ENCODE results near the gene TSR3.

Gene TSR3

DNA sequence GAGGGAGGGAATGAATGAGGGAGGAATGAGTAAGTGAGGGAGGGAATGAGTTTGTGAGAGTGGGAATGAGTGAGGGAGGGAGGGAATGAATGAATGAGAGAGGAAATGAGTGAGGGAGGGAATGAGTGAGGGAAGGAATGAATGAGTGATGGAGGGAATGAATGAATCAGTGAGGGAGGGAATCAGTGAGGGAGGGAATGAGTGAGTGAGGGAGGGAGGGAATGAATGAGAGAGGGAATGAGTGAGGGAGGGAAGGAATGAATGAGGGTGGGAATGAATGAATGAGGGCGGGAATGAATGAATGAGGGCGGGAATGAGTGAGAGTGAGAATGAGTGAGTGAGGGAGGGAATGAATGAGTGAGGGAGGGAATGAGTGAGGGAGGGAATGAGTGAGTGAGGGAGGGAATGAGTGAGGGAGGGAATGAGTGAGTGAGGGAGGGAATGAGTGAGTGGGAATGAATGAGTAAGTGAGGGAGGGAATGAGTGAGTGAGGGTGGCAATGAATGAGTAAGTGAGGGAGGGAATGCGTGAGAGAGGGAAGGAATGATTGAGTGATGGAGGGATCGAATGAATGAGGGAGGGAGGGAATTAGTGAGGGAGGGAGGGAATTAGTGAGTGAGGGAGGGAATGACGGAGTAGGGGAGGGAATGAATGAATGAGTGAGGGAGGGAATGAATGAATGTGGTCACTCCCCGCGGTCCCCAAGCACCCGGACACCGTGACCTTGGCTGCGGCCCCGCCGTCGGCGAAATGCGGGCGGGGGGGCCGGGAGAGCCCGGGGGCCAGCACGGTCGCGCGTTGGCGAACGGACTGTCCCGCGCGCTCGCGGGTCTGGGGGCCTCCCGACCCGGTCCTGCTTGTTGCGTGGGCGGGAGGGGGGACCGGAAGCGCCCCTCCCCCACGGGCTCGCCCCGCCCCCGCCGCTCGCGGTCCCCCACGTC, 43.4 kb downstream of the TSR3 start:
- no peak for DNase-seq

DNA sequence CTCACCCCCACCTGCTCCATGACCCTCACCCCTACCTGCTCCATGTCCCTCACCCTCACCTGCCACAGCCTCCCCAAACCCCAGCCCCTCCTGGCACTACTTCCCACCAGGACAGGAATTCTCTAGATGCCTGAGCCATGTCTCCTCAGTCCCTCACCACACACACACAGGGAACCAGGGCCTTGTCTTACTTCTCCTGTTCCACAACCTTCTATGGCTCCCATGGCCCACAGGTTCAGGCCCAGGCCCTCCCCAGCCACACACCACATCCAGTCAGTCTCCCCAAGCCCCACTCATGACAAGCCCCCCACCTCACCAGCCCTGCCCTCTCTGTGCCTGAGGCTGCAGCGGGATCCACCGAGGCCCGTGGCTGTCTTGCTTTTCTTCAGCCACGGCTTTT, 45.3 kb downstream of the TSR3 start:
- DNase-seq = no peak

DNA sequence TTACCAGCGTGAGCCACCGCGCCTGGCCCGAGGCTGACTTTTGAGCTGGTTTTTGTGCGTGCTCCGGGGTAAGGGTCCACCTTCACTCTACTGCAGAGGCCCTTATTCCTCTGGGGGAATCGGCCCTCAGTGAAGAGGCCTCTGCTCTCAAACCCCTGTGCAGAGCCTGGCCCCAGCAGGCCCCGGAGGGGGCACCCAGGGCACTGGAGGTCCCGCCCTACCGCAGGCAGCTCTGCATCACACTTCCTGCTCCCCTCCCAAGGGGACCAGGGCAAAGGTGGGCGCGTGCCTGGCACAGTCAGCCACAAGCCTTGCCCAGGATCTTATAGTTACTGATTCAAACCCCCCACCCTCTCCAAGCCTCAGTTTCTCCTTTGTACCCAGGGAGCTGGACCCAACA, 45.9 kb downstream of the TSR3 start:
- DNase-seq = no peak

DNA sequence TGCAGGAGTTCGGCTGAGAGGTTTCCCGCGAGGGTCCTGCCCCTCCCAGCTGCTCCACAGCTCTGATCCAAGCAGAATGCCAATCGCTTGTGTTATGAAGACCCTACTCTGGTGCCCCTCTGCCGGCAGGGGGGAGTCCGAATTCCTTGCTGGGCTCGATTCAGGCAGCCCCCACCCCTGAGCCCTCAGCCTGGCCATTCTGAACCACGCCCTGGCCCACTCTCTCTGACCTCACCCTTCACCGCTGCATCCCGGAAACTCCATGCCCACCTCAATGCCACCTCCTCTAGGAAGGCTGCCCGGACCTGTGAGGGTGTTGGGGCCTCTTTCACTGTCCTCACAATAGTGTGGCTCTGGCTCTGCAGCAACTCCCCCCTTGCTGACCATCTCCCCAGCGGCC, 50.1 kb downstream of the TSR3 start:
- no peak for DNase-seq

DNA sequence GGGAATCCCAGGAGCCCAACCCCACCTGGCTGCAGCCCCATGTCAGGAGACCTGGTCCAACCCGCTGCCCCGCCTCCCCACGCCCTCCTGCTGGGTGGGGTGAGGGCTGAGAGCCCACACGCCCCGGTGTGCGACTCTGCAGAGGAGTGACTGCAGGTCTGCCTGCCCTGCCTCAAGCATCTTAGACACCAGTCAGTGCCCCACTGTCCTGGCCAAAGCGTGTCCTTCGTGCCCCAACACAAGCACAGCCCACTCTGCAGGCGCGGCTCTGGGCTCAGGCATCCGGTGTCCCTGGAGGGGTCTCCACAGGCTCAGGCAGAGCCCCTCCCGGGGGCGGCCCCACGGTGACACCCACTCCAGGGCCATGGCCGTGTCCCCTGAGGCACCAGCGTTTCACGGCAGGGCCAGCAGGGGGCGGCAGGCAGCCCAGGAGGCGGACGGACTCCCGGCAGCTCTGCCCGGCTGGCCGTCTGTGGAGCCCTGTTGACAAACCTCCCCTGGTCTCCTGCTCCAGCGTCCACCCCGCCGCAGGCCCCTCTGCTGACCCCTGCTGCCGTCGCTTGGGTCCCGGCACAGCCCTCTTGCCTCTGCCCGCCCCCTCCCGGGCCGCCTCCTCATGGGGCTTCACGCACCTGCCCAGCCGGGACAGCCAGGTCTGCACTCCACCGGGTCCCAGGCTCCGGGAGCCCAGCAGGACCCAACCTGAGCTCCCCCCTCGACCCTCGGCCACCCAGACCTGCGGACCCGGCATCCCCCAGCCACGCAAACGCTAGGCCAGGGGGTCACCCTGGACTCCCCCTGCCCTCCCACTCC, 50.8 kb downstream of the TSR3 start:
- peak; percentile 75 for DNase-seq

DNA sequence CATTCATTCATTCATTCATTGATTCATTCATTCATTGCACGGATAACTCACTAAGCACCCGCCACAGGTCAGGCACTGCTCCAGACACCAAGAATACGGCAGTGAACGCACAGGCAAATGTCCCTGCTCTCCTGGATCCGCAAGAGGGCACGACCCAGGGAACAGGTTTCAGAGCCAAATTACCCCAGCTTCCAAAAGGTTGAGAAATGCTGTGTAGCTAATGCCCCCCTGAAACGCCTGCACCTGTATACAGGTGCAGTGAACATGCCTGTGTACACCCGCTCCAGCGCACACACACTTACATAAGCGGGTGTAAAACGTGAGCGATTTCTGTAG, 51.8 kb downstream of the TSR3 start:
- DNase-seq = no peak
